ENCODE data around the gene LRRC41. TPM values are rescaled to one million over a fixed set of nuclear protein-coding genes. Genes with fewer than 3 reads are reported as not detected.

LRRC41 gene
- total and polyA plus RNA-seq, 2 of the 13 experiments (the other 11 are each of a cell fraction or from before 2014, with no cell fraction given) = 48.1 to 53.6 TPM

DNA sequence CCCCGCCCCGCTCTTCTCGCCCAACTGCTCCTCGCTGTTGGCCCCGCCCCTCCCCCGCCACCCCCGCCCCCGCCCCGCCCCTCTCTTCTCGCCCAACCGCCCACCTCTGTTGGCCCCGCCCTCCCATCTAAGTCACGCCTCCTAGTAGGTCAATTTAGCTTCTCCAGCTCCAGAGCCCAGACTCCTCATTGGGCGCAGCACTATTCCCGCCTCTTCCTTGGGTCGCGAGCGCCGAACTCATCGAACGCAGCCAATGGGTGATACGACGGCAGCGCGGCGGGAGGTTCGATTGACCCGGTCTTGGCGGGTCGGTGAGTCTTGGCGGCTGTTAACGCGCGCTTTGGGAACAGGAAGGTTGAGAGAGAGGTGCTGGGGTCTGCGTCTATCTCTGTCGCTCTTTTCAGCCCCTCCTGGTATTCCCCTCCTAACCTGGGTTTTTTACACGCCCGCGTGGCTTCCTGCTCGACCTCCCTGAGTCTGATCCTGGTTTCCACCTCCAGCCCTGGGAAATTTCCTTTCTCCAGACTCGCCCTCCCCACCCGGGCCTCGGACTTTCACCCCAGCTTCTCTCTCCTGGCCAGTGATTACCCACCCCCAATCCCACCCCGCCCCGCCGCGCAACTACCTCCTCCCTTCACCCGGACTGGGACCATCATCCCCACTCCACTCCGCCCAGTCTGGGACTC, 55.8 kb downstream of the LRRC41 start, which contains the start of gene RAD54L (continued):
- TF ChIP-seq, protein P1, sequence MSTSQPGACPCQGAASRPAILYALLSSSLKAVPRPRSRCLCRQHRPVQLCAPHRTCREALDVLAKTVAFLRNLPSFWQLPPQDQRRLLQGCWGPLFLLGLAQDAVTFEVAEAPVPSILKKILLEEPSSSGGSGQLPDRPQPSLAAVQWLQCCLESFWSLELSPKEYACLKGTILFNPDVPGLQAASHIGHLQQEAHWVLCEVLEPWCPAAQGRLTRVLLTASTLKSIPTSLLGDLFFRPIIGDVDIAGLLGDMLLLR (CRISPR knock-in tag; IDR thresholded peaks at IDR 0.05) = peak; percentile 71
- TF ChIP-seq, protein P2, sequence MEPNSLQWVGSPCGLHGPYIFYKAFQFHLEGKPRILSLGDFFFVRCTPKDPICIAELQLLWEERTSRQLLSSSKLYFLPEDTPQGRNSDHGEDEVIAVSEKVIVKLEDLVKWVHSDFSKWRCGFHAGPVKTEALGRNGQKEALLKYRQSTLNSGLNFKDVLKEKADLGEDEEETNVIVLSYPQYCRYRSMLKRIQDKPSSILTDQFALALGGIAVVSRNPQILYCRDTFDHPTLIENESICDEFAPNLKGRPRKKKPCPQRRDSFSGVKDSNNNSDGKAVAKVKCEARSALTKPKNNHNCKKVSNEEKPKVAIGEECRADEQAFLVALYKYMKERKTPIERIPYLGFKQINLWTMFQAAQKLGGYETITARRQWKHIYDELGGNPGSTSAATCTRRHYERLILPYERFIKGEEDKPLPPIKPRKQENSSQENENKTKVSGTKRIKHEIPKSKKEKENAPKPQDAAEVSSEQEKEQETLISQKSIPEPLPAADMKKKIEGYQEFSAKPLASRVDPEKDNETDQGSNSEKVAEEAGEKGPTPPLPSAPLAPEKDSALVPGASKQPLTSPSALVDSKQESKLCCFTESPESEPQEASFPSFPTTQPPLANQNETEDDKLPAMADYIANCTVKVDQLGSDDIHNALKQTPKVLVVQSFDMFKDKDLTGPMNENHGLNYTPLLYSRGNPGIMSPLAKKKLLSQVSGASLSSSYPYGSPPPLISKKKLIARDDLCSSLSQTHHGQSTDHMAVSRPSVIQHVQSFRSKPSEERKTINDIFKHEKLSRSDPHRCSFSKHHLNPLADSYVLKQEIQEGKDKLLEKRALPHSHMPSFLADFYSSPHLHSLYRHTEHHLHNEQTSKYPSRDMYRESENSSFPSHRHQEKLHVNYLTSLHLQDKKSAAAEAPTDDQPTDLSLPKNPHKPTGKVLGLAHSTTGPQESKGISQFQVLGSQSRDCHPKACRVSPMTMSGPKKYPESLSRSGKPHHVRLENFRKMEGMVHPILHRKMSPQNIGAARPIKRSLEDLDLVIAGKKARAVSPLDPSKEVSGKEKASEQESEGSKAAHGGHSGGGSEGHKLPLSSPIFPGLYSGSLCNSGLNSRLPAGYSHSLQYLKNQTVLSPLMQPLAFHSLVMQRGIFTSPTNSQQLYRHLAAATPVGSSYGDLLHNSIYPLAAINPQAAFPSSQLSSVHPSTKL (CRISPR knock-in tag; IDR thresholded peaks at IDR 0.05) = no peak; the same call in 1 of the 2 replicates
- TF ChIP-seq TGIF2 (CRISPR knock-in tag; IDR thresholded peaks at IDR 0.05) (peak; percentile 98), ZNF713 (CRISPR knock-in tag; IDR thresholded peaks at IDR 0.05) (no peak), SCMH1 (CRISPR knock-in tag; IDR thresholded peaks at IDR 0.05; ENCODE audit: borderline replicate concordance) (no peak), ZNF552 (CRISPR knock-in tag; IDR thresholded peaks at IDR 0.05; ENCODE audit: borderline replicate concordance) (0 out of 2 replicates have a peak, but pooled peaks have one; percentile 57), YEATS4 (CRISPR knock-in tag; IDR thresholded peaks at IDR 0.05; ENCODE audit: borderline replicate concordance) (peak; percentile 75; the same call in 1 of the 2 replicates), THAP11 (CRISPR knock-in tag; IDR thresholded peaks at IDR 0.05) (peak; percentile 88), ZNF260 (CRISPR knock-in tag; IDR thresholded peaks at IDR 0.05; ENCODE audit: borderline replicate concordance, low read depth) (no peak)
- TF ChIP-seq, protein P3, sequence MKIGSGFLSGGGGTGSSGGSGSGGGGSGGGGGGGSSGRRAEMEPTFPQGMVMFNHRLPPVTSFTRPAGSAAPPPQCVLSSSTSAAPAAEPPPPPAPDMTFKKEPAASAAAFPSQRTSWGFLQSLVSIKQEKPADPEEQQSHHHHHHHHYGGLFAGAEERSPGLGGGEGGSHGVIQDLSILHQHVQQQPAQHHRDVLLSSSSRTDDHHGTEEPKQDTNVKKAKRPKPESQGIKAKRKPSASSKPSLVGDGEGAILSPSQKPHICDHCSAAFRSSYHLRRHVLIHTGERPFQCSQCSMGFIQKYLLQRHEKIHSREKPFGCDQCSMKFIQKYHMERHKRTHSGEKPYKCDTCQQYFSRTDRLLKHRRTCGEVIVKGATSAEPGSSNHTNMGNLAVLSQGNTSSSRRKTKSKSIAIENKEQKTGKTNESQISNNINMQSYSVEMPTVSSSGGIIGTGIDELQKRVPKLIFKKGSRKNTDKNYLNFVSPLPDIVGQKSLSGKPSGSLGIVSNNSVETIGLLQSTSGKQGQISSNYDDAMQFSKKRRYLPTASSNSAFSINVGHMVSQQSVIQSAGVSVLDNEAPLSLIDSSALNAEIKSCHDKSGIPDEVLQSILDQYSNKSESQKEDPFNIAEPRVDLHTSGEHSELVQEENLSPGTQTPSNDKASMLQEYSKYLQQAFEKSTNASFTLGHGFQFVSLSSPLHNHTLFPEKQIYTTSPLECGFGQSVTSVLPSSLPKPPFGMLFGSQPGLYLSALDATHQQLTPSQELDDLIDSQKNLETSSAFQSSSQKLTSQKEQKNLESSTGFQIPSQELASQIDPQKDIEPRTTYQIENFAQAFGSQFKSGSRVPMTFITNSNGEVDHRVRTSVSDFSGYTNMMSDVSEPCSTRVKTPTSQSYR (CRISPR knock-in tag; IDR thresholded peaks at IDR 0.05; ENCODE audit: borderline replicate concordance) = 0 out of 2 replicates have a peak, but pooled peaks have one; percentile 8
- TF ChIP-seq, protein P4, sequence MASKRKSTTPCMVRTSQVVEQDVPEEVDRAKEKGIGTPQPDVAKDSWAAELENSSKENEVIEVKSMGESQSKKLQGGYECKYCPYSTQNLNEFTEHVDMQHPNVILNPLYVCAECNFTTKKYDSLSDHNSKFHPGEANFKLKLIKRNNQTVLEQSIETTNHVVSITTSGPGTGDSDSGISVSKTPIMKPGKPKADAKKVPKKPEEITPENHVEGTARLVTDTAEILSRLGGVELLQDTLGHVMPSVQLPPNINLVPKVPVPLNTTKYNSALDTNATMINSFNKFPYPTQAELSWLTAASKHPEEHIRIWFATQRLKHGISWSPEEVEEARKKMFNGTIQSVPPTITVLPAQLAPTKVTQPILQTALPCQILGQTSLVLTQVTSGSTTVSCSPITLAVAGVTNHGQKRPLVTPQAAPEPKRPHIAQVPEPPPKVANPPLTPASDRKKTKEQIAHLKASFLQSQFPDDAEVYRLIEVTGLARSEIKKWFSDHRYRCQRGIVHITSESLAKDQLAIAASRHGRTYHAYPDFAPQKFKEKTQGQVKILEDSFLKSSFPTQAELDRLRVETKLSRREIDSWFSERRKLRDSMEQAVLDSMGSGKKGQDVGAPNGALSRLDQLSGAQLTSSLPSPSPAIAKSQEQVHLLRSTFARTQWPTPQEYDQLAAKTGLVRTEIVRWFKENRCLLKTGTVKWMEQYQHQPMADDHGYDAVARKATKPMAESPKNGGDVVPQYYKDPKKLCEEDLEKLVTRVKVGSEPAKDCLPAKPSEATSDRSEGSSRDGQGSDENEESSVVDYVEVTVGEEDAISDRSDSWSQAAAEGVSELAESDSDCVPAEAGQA (IDR thresholded peaks at IDR 0.05; ENCODE audit: low read depth) = peak; percentile 59; the same call in 1 of the 2 replicates
- TF ChIP-seq, protein P4 (CRISPR knock-in tag; IDR thresholded peaks at IDR 0.05; ENCODE audit: borderline replicate concordance) = 0 out of 2 replicates have a peak, but pooled peaks have one; percentile 42
- TF ChIP-seq, protein P5, sequence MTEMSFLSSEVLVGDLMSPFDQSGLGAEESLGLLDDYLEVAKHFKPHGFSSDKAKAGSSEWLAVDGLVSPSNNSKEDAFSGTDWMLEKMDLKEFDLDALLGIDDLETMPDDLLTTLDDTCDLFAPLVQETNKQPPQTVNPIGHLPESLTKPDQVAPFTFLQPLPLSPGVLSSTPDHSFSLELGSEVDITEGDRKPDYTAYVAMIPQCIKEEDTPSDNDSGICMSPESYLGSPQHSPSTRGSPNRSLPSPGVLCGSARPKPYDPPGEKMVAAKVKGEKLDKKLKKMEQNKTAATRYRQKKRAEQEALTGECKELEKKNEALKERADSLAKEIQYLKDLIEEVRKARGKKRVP (CRISPR knock-in tag; IDR thresholded peaks at IDR 0.05) = peak in 1 of 2 experiments; percentile 77; a peak in 1 of 4 replicates
